Suprapubic skin (tissue), 4 donors: ENCODE results near the gene MCF2L. TPM values are rescaled to one million over a fixed set of nuclear protein-coding genes. Genes with fewer than 3 reads are reported as not detected.

ENCODE experiments used
- DNase-seq, 2 donors: peaks; one replicate each; pipeline ENCODE4 v3.0.0-alpha.2; 2019; ENCODE audit warnings: low spot score in 2 of 2
- H3K27ac ChIP-seq: fragments of 200-600 bp; sonication (generic); one replicate; pipeline ENCODE4 v1.5.1; 2019
- H3K27me3 ChIP-seq: fragments of 200-600 bp; sonication (generic); one replicate; pipeline ENCODE4 v1.5.1; 2019
- H3K36me3 ChIP-seq: fragments of 200-600 bp; sonication (generic); one replicate; pipeline ENCODE4 v1.5.1; 2019
- H3K4me1 ChIP-seq: fragments of 200-600 bp; sonication (generic); one replicate; pipeline ENCODE4 v1.5.1; 2019
- H3K4me3 ChIP-seq: fragments of 200-600 bp; sonication (generic); one replicate; pipeline ENCODE4 v1.5.1; 2019; ENCODE audit warnings: mild to moderate bottlenecking
- H3K9me3 ChIP-seq: fragments of 200-600 bp; sonication (generic); one replicate; pipeline ENCODE4 v1.5.1; 2019
- CTCF ChIP-seq, 2 donors: fragments of 200-600 bp in 1 of 2; fragments of 450-650 bp in 1 of 2; sonication (generic) in 1 of 2; IDR thresholded peaks; one replicate each; pipeline ENCODE4 v1.5.1; 2016 to 2019; ENCODE audit warnings: antibody characterized with exemption in 2 of 2, mild to moderate bottlenecking in 1 of 2, moderate library complexity in 1 of 2
- EP300 ChIP-seq: sonication (generic); formaldehyde crosslinking; IDR thresholded peaks from one replicate; pipeline ENCODE4 v1.6.1; 2017; ENCODE audit warnings: antibody characterized with exemption
- POLR2A ChIP-seq, 2 donors: fragments of 450-650 bp; IDR thresholded peaks; one replicate each; pipeline ENCODE4 v1.6.1; 2017; ENCODE audit warnings: antibody characterized with exemption in 2 of 2, mild to moderate bottlenecking in 2 of 2, moderate library complexity in 2 of 2
- POLR2AphosphoS5 ChIP-seq, 3 donors: sonication (generic); formaldehyde crosslinking; IDR thresholded peaks; one replicate each; pipeline ENCODE4 v1.6.1; 2017; ENCODE audit warnings: antibody characterized with exemption in 3 of 3
- WGBS: methylation state at CpG from one replicate; pipeline ENCODE4 v1.1.5; 2018; 5-methylcytosine and 5-hydroxymethylcytosine counted together
- total RNA-seq, 4 donors: library from RNA; depleted of rRNA; stranded (reverse); fragments of >200 nt; gene quantifications; one replicate each; pipeline ENCODE4 v1.1.0, GENCODE V29; 2016

MCF2L gene
- total RNA-seq, 4 donors from 2014 or later, result 25.4 to 144 (median 50.0) TPM

- peak; percentile 30 to 38 for DNase-seq
- H3K4me3 ChIP-seq, result no peak overlapping the region
- WGBS, result 86% methylated on average over 10 of the region's 10 CpGs
- H3K27ac ChIP-seq, result no peak overlapping the region
- no peak for TF ChIP-seq EP300
- TF ChIP-seq POLR2A (IDR thresholded peaks at IDR 0.05), result no peak
- TF ChIP-seq CTCF (IDR thresholded peaks at IDR 0.05), result no peak
- TF ChIP-seq POLR2AphosphoS5 (IDR thresholded peaks at IDR 0.05), result no peak
- H3K27me3 ChIP-seq, result peaks cover 4% of the 10 kb centered on the region
- H3K9me3 ChIP-seq, result no peaks in the 10 kb centered on the region
- peaks cover 1% of the 10 kb centered on the region for H3K4me1 ChIP-seq
- no peaks in the 10 kb centered on the region for H3K36me3 ChIP-seq
Observed at GRCh38 chr13:113116871-113117271, 147.9 kb downstream of the MCF2L start.

- H3K4me1 ChIP-seq, result peaks cover 6% of the 10 kb centered on the region
- peaks cover 4% of the 10 kb centered on the region for H3K27me3 ChIP-seq
- TF ChIP-seq CTCF (IDR thresholded peaks at IDR 0.05), result no peak
- TF ChIP-seq POLR2A (IDR thresholded peaks at IDR 0.05), result no peak
- TF ChIP-seq EP300, result no peak
- TF ChIP-seq POLR2AphosphoS5 (IDR thresholded peaks at IDR 0.05), result no peak
- H3K4me3 ChIP-seq, result no peak overlapping the region
- 82% methylated on average over 20 of the region's 26 CpGs for WGBS
- peak; percentile 38 to 59 for DNase-seq
- H3K9me3 ChIP-seq, result no peaks in the 10 kb centered on the region
- H3K36me3 ChIP-seq, result no peaks in the 10 kb centered on the region
- no peak overlapping the region for H3K27ac ChIP-seq
Observed at GRCh38 chr13:113117335-113117872, 148.4 kb downstream of the MCF2L start.

- WGBS, result 72% methylated on average over 4 of the region's 9 CpGs
- H3K9me3 ChIP-seq, result no peaks in the 10 kb centered on the region
- peak in 1 of 2 donors; percentile 54 for DNase-seq
Observed at GRCh38 chr13:113117911-113118260, 148.9 kb downstream of the MCF2L start.

GRCh38 chr13:113118261-113119021 is 149.4 kb downstream of the MCF2L start:
- no peak overlapping the region for H3K4me3 ChIP-seq
- TF ChIP-seq POLR2A (IDR thresholded peaks at IDR 0.05) (no peak), POLR2AphosphoS5 (IDR thresholded peaks at IDR 0.05) (no peak), CTCF (IDR thresholded peaks at IDR 0.05) (no peak), EP300 (no peak)
- H3K27me3 ChIP-seq, result peaks cover 4% of the 10 kb centered on the region
- DNase-seq, result peak; percentile 51 to 72
- WGBS, result 94% methylated on average over 31 of the region's 42 CpGs
- no peaks in the 10 kb centered on the region for H3K36me3 ChIP-seq
- H3K9me3 ChIP-seq, result no peaks in the 10 kb centered on the region
- peaks cover 6% of the 10 kb centered on the region for H3K4me1 ChIP-seq
- no peak overlapping the region for H3K27ac ChIP-seq

More at GRCh38 chr13:113117911-113118260, 148.9 kb downstream of the MCF2L start:
- TF ChIP-seq CTCF (IDR thresholded peaks at IDR 0.05) (no peak), POLR2AphosphoS5 (IDR thresholded peaks at IDR 0.05) (no peak), POLR2A (IDR thresholded peaks at IDR 0.05) (no peak), EP300 (no peak)
- H3K27ac ChIP-seq, result no peak overlapping the region
- H3K4me1 ChIP-seq, result peaks cover 6% of the 10 kb centered on the region
- H3K4me3 ChIP-seq, result no peak overlapping the region
- peaks cover 4% of the 10 kb centered on the region for H3K27me3 ChIP-seq
- H3K36me3 ChIP-seq, result no peaks in the 10 kb centered on the region

GRCh38 chr13:113119166-113119821 is 150.3 kb downstream of the MCF2L start:
- TF ChIP-seq CTCF (IDR thresholded peaks at IDR 0.05), result no peak
- no peak for TF ChIP-seq EP300
- no peak for TF ChIP-seq POLR2A (IDR thresholded peaks at IDR 0.05)
- no peak for TF ChIP-seq POLR2AphosphoS5 (IDR thresholded peaks at IDR 0.05)
- H3K27ac ChIP-seq, result no peak overlapping the region
- H3K4me3 ChIP-seq, result no peak overlapping the region
- peak; percentile 28 to 48 for DNase-seq
- H3K27me3 ChIP-seq, result peaks cover 4% of the 10 kb centered on the region
- H3K36me3 ChIP-seq, result no peaks in the 10 kb centered on the region
- WGBS, result 92% methylated on average over 14 of the region's 16 CpGs
- H3K9me3 ChIP-seq, result no peaks in the 10 kb centered on the region
- H3K4me1 ChIP-seq, result peaks cover 8% of the 10 kb centered on the region
